LNCAP (cell line): ENCODE measurements around the gene AARS1.
A peak's percentile ranks its signal among the peaks of the same experiment; 100 is the strongest.

Experiments used
- TF ChIP-seq, protein P1 (sequence below): fragments of 450-650 bp; IDR thresholded peaks from 2 replicates; pipeline ENCODE4 v1.5.1; 2017; ENCODE audit warnings: mild to moderate bottlenecking

The AARS1 gene

DNA sequence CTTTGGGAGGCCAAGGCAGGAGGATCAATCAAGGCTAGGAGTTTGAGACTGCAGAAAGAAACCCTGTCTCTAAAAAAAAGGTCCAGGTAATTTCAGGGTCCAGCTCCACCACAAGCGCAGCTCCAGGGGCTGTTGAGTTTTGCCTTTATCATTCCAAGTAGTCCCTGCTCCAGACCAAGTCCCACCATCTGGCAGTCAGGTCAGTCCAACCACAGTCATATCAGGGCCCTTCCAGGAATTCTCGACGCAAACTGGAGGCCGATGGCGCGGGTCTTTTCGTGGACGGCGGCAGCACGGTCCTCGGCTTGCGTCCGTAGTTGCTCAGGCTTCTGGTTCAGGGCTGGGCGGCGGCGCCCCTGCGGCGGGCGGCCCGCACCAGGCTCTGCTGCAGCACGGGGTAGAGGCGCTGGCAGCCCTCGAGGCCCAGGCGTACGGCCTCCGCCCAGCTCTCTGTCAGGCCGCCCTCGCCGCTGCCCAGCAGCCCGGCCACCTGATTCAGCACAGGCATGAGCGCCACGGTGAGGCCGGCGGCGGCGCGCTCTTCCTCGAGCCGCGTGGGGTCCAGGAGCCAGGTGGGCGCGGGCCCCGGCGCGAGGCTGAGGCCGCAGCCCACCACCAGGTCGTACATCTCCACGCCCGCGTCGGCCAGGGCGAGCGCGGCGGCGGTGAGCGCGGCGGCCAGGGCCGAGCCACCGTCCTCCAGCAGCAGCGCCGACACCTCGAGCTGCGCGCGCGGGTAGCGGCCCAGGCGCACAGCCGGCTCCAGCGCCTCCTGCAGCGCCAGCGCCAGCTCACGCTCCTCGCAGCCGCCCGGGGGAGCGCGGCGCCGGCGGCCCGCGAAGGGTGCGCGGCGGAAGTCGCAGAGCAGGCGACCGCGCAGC, 38.3 kb downstream of the AARS1 start:
- TF ChIP-seq, protein P1, sequence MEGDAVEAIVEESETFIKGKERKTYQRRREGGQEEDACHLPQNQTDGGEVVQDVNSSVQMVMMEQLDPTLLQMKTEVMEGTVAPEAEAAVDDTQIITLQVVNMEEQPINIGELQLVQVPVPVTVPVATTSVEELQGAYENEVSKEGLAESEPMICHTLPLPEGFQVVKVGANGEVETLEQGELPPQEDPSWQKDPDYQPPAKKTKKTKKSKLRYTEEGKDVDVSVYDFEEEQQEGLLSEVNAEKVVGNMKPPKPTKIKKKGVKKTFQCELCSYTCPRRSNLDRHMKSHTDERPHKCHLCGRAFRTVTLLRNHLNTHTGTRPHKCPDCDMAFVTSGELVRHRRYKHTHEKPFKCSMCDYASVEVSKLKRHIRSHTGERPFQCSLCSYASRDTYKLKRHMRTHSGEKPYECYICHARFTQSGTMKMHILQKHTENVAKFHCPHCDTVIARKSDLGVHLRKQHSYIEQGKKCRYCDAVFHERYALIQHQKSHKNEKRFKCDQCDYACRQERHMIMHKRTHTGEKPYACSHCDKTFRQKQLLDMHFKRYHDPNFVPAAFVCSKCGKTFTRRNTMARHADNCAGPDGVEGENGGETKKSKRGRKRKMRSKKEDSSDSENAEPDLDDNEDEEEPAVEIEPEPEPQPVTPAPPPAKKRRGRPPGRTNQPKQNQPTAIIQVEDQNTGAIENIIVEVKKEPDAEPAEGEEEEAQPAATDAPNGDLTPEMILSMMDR: peak; percentile 16; the same call in 1 of the 2 replicates
